NB4 (cell line): Measurements from ENCODE around the gene ECPAS.

ENCODE experiments used
- POLR2A ChIP-seq: IDR thresholded peaks from 2 replicates; pipeline ENCODE4 v1.6.1; 2011; ENCODE audit warnings: mild to moderate bottlenecking; ENCODE audit not compliant: insufficient read length; ENCODE audit errors: extremely low read depth
- TF ChIP-seq, protein P1 (sequence below): IDR thresholded peaks from one replicate; pipeline ENCODE4 v1.5.1; 2012; ENCODE audit warnings: low read depth, low read length

DNA sequence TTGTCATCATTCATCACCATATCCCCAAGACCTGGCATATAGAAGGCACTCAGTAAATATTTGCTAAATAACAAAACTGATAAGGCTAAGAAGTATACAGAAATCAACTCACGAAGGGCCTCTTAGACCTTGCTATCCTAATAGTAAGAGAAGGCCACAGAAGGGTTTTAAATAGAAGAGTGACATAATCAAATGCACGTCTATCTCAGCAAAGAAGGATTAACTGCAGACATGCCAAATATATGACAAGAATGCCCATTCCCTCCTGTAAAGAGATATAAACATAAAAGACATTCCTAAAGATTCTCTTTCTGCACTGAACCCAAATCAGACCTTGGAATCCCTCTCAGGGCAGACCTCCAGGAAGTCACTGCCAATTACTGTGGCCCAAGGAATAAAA, 34.1 kb downstream of the ECPAS start:
- TF ChIP-seq, protein P1, sequence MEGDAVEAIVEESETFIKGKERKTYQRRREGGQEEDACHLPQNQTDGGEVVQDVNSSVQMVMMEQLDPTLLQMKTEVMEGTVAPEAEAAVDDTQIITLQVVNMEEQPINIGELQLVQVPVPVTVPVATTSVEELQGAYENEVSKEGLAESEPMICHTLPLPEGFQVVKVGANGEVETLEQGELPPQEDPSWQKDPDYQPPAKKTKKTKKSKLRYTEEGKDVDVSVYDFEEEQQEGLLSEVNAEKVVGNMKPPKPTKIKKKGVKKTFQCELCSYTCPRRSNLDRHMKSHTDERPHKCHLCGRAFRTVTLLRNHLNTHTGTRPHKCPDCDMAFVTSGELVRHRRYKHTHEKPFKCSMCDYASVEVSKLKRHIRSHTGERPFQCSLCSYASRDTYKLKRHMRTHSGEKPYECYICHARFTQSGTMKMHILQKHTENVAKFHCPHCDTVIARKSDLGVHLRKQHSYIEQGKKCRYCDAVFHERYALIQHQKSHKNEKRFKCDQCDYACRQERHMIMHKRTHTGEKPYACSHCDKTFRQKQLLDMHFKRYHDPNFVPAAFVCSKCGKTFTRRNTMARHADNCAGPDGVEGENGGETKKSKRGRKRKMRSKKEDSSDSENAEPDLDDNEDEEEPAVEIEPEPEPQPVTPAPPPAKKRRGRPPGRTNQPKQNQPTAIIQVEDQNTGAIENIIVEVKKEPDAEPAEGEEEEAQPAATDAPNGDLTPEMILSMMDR, result no peak
- TF ChIP-seq POLR2A, result no peak
